Left renal cortex interstitium (tissue), 4 donors: ENCODE data around the gene CABP5. TPM values are rescaled to one million over a fixed set of nuclear protein-coding genes. Genes with fewer than 3 reads are reported as not detected.
"Not testable (repeated sequence)": the region's sequence is repeated elsewhere in the genome, so short reads cannot be mapped to it uniquely, and the experiment has no call there.

Experiments used
- DNase-seq, 4 donors: peaks; one replicate each; pipeline ENCODE4 v3.0.0-alpha.2; 2013; ENCODE audit warnings: low read depth in 4 of 4, low spot score in 2 of 4, missing footprints in 1 of 4
- polyA plus RNA-seq, 4 donors: library from polyadenylated mRNA; unstranded; fragments of 120-200 nt; gene quantifications; one replicate each; pipeline ENCODE4 v1.2.1, GENCODE V29; 2013; ENCODE audit not compliant: insufficient read length in 4 of 4

The CABP5 gene
- polyA plus RNA-seq = not detected

GRCh38 chr19:48043675-48044258 is at the start of gene CABP5:
TSS of gene CABP5 (minus strand) at chr19:48044079. CDS start at chr19:48043922, 157 bp downstream.
- DNase-seq = no peak

GRCh38 chr19:48091111-48091718 is 47.3 kb upstream of the CABP5 start:
- not testable (repeated sequence) for DNase-seq

GRCh38 chr19:48090281-48090802 is 46.5 kb upstream of the CABP5 start:
- no peak for DNase-seq

- DNase-seq = not testable (repeated sequence)
Observed at GRCh38 chr19:48088991-48089390, 45.1 kb upstream of the CABP5 start.

- no peak for DNase-seq
Observed at GRCh38 chr19:48085904-48086864, 42.3 kb upstream of the CABP5 start.

GRCh38 chr19:48085076-48085475 is 41.2 kb upstream of the CABP5 start:
- DNase-seq = no peak

GRCh38 chr19:48081106-48081505 is 37.2 kb upstream of the CABP5 start:
- DNase-seq = no peak

- not testable (repeated sequence) for DNase-seq
Observed at GRCh38 chr19:48070177-48070769, 26.4 kb upstream of the CABP5 start.

- DNase-seq = no peak
Observed at GRCh38 chr19:48069435-48069834, 25.6 kb upstream of the CABP5 start.

- no peak for DNase-seq
Observed at GRCh38 chr19:48064509-48064908, 20.6 kb upstream of the CABP5 start.

GRCh38 chr19:48061401-48062344 is 17.8 kb upstream of the CABP5 start:
- no peak for DNase-seq

- no peak for DNase-seq
Observed at GRCh38 chr19:48060381-48060780, 16.5 kb upstream of the CABP5 start.

- no peak for DNase-seq
Observed at GRCh38 chr19:48059331-48059730, 15.5 kb upstream of the CABP5 start.

- no peak for DNase-seq
Observed at GRCh38 chr19:48053856-48054255, 10.0 kb upstream of the CABP5 start.

GRCh38 chr19:48053076-48053475 is 9.2 kb upstream of the CABP5 start:
- no peak for DNase-seq

- no peak for DNase-seq
Observed at GRCh38 chr19:48051335-48052033, 7.6 kb upstream of the CABP5 start.

GRCh38 chr19:48044561-48044960 is 682 bp upstream of the CABP5 start:
- DNase-seq = no peak

- no peak for DNase-seq
Observed at GRCh38 chr19:48041877-48042580, 1.9 kb downstream of the CABP5 start.
